Epidermal melanocyte (primary cell): ENCODE data around the gene PLCXD3.

Source experiments
- DNase-seq: peaks from one replicate; pipeline ENCODE4 v3.0.0; 2011; ENCODE audit warnings: low spot score; ENCODE audit not compliant: insufficient read length

The PLCXD3 gene

DNA sequence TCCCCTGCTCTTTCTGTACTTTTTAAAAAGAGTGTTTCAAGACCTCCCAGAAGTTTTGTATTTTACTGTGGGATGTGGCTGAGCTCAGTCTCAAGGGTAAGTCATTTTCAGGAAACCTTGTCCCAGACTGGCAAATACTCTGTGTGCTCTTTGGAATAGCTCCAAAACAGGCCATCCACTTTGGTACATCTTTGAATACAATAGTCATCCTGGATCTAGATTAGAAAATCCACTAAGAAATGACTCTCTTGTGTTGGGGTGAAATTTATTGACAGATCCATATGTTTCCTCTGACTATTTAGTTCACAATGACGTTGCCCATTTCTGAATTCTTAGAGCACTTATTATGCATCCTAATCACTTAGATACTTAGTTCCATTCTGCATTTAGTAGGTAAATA, 95.2 kb downstream of the PLCXD3 start:
- DNase-seq, result no peak

DNA sequence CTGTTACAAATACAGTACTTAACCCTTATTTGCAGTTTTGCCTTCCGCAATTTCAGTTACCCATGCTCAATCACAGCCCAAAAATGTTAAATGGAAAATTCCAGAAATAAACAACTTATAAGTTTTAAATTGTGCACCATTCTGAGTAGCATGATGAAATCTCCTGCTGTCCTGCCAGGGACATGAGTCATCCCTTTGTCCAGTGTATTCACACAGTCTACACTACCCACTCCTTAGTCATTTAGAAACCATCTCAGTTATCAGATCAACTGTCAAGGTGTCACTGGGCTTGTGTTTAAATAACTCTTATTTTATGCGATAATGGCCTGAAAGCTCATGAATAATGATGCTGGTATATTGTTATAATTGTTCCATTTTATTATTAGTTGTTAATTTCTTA, 95.8 kb downstream of the PLCXD3 start:
- DNase-seq, result no peak

DNA sequence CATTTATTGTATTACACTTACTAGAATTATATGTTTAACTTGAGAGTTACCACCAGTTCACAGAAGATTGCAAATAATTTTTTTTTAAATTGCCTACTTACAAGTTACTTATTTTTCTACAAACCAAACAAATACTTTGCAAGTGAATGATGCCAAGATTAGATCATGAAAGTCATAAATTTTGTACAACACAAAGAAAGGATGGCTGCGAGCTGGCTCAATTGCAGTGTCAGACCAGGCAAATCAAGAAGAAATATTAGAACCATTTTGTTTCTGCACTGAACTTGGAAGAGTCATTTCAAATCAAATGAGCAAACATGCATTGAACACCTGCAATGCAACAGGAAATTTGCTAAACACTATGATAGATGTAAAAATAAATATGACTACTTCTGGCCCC, 97.3 kb downstream of the PLCXD3 start:
- no peak for DNase-seq

DNA sequence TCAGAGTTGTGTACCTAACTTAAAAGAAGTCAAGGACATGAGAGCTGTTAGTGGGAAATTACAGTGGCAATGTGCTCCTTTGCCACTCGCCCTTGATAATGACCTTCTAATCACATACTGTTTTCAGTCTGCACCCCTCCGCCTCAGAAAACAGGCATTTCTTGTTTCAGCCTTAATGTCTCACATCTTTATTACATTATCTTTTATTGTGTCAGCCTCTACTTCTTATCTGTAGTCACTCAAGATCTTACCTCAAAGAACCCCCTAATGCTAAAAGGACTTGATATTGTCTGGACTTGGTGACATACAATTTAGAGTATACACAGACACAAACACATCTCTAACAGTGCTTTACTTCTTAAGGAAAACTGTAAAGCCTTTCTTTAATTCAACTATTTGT, 97.9 kb downstream of the PLCXD3 start:
- DNase-seq, result no peak

DNA sequence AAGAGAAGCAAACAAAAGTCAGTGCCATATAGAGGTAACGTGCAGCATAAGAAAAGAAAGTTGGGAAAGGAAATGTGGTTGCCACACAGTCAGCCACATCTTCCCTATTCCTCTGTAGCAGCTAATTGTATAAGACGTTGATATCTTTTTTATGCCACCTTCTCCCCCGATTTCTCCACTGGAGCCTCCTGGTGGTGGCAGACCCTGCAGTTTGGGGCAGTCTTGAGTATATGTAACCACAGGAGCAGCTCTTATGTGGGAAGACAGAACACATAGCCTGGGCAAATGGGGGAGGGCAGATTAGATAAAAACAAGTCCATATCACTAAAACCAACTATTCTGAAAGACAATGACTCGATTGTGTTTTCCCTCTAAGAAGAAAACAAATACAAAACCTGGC, 99.7 kb downstream of the PLCXD3 start:
- no peak for DNase-seq

DNA sequence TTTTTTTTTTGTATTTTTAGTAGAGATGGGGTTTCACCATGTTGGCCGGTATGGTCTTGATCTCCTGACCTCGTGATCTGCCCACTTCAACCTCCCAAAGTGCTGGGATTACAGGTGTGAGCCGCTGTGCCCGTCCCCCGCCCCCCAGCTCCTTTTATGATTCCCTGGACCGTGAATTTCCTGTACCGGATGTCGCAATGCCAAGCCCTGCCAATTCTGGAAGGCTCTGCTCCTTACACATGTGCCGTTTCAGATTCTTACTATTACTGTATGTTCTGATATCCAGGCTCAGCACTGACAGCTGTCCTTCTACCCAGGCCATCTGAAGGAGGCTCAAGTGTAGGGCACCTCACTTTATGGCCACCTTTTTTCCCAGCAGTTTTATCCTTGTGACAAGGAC, 100.1 kb downstream of the PLCXD3 start:
- no peak for DNase-seq

DNA sequence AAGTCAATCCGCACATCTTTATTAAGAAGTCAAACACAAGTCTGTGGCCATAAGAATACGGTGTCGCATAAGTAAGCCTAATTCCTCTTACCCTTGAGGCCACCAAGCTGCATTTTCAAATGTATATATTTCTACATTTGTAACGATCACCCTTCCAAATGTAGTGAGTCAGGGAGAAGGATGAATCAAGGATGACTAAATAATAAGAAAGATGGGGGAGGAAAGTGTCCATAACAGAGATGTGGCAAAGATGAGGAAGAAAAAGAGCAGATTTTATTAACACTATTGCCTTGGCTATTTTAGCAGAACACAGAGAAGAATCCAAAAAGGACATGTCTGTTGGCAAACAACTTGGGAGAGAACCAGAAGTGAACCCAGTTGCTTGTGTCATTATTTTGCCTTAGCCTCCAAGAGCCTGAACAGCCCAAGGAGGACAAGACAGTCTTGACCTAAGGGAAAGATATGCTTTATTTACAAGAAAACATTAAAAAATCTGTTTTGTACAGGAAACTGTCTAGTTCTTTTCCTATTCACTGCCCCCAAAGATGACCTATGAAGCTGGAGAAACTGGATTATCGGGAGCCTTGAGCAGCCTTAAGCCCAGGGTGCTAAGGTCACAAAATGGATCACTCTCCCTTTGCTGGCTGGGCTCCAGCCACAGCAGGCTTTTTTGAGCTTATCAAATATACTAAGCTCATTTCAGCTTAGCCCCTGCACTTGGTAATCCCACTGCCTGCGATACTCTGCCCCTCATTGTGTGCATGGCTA, 101.5 kb downstream of the PLCXD3 start:
- DNase-seq, result no peak

DNA sequence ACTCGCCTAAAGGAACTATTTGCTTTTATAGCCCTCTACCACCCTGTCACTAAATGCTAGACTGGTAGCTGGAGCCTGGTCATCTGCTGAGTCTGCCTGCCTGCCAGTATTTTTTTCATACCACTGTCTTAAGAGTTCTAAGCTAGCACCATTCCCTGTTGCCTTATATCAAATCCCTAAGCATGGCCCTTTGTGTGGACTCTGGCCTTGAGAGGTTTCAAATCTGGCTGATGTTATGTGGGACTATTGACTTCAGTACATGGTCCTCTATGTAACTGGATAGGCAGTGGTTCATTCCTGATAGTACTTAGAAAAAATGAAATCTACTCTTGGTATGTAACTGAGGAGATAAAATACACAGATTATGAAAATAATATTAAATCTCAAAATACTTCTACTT, 103.5 kb downstream of the PLCXD3 start:
- DNase-seq, result no peak

DNA sequence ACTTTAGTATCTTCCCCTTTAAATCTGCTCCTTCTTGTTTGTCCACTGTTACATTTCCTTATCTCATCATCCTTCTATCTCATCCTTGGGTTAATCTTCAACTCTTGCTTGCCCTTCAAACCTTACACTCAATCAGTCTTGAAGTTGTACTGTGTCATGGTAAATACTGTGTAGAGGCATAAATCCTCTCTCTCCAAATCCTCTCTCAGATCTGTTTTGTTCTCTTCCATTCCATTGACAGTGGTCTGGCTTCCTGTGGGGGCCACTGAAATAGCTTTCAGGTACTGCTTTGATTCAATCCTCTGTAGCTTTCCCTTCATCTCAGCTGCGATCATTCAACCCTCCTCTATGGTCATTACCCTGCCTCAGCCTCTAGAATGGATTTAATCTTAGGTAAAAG, 104.0 kb downstream of the PLCXD3 start:
- no peak for DNase-seq

DNA sequence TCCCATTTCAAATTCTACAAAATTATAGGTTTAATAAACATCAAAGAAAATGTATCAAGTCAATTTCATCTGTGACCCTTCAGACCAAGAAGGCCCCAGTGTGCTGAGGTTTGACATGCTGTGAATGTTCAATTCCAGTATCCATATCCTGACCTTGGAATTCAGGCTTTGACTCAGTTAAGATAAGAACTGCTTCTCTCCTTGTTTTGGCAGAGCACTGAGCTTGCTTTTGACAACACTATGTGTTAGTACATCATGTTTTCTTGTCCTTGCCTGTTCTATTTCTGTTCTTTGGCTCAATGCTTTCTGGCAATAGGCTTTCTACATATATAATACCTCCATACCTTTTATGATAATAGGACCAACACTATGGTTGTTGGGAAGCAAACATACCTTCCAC, 105.6 kb downstream of the PLCXD3 start:
- DNase-seq, result no peak

DNA sequence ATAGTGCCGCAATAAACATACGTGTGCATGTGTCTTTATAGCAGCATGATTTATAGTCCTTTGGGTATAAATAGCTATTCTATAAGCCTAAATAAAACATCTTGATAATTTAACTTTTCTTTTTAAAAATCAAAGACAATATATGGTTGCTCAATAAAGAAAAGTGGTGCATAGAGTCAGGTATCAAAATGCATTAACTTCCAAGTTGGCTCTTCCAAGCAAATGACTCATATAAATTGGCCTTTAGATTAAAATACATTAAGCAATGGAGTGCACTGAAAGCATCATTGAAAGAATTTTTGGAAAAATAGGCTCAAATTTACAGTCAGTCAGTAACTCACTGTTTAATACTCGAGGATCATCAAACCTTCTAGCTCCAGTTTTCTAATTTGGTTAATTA, 106.6 kb downstream of the PLCXD3 start:
- no peak for DNase-seq

DNA sequence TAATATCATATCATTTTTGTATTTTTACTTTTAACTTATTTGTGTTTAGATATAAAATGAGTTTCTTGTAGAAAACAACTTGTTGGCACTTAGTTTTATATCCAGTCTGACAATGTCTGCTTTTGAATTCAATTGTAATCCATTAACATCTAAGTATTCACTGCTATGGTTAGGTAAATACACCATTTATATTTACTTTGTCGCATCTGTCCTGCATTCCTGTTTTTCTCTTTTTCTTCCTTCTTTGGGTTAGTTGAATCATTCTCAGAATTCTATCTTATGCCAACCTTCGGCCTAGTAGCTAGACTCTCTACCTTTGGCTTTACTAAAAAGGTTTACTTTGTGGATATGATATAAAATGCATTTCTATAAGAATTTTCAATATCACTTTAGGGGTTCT, 107.6 kb downstream of the PLCXD3 start:
- DNase-seq, result no peak

DNA sequence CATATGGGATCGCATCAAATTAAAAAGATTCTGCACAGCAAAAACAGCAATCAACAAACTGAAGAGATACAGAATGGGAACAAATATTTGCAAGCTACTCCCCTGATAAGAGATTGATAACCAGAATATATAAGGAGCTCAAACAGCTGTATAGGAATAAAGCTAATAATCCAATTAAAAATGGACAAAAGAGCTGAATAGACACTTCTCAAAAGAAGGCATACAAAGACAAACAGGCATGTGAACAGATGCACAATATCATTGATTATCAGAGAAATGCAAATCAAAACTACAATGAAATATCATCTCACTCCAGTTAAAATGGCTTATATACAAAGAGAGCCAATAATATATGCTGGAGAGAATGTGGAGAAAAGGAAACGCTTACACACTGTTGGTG, 110.6 kb downstream of the PLCXD3 start:
- no peak for DNase-seq

DNA sequence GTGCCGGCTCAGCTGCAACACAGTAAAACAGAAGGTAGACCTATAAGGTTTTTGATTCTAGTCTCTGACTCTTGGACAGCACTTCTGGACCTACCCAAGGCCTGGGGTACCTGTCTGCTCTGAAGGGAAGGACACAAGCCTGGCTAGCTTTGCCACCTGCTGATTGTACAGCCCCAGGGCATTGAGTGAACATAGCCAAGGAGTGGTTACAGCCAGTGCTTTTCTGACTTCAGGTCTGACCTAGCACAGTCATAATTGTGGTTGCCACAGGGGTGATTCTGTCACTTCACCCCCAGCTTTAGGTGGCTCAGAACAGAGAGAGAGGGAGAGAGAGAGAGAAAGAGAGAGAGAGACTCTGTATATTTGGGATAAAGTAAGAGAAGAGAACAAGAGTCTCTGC, 118.4 kb downstream of the PLCXD3 start:
- DNase-seq, result no peak

DNA sequence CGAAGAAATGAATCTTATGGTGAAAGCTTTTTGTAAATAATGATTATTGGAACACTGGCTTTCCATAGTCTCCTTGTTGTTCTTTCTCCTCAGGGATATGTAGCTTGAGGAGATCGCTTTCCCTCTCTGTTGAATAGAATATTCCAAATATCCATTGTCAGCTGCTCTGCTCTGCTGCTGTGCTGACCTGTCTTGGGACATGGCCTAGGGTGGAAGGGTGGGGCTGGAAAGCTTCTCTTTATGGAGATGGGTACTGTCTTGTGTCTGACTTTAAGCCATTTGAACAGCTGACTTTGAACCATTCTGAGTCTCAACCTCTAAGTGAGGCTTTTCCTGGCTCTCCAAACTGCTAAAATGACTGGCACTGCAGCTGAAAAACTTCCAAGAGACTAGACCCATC, 135.8 kb downstream of the PLCXD3 start:
- DNase-seq, result no peak

DNA sequence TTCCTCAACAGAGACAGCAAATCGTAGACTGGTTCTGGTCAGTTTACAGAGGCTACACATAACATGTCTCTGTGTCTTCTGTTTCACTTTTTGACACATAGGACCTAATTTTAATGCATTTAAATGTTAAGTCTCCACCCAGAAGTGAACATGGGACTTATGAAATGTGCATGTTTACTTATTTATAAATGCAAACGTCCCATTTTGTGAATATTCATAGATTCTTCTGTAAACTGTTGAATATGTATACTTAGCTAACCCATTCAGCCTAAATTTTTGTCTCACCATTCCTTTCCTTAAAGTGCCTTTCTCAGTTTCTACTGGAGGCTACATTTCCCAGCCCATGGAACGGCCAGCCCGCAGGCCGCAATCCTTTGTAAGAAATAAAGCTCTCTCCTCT, 137.2 kb downstream of the PLCXD3 start:
- DNase-seq, result no peak

DNA sequence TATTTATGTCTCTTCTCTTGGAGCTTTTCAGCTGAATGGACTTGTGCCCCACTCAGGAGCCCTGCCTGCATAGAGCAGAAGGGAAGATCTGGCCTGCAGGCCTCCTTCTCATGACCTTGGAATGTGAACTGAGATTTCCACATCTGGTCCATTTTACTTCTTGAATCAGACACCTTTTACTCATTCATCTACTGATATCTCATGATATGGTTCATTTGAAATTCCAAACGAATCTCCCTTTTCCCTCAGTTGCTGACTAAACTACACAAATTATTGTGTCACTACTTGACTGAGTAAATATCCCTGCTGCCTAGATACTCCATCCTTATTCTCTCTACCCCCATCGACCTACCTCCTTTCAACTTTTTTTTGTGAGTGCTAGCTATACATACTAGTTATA, 138.7 kb downstream of the PLCXD3 start:
- no peak for DNase-seq

DNA sequence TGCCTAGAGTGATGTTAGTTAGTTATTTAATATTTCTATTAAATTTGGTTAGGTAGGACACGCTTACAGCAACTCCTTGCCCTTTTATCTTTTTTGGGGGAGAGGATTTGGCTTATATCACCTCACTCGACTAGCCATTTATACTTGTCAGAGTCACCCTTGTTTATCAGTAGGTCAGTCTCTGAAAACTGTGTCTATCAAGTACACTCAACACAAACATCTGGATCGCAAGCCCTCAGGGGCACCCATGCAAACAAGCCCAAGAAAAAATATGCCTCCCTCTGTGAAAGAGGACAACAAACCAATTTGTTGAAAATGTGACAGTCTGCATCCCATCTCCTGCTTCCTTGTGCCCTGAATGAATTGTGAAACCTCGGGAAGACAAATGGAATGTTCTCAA, 139.9 kb downstream of the PLCXD3 start:
- DNase-seq, result no peak

DNA sequence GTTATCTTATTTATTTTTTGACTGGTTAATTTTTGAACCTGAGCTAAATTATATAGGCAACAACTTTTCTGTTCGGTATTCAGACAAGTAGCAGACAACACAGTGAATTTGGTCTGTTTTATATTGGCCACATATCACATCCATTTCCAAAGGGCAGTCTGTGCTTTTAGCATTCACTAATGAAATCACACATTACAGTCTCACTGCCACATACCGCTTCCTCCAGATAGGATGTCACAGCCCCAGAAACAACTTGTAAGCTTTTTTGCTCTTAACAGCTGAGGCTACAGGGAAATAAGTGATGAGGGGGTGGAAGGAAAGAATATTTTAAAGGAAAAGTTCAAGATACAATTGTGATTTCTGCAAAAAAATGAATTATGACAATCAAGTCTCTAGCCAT, 140.6 kb downstream of the PLCXD3 start:
- no peak for DNase-seq

DNA sequence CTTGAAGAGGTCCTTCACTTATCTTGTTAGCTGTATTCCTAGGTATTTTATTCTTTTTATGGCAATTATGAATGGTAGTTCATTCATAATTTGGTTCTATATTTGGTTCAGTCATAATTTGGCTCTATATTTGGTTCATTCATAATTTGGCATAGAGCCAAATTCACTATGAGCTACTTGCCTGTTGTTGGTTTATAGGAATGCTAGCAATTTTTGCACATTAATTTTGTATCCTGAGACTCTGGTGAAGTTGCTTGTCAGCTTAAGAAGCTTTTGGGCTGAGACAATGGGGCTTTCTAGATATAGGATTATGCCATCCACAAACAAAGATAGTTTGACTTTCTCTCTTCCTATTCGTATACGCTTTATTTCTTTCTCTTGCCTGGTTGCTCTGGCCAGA, 142.2 kb downstream of the PLCXD3 start:
- no peak for DNase-seq

DNA sequence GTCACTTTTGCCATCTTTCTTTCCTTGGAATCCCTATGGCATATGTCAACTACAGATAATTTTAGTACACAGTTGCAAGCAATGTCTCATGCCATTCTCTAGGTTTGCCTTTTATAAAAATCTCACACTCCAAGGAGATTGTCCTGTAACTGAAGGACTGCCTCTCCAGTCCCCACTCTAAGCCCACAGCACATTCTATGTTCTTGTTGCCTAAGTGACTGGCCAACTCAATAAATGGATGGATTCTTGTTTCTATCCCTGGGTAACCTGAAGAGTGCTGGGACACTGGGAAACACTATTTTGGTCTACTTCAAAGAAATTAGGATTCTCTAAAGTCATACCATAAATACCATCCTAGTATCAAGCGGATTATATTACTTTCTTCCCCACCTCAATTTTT, 145.0 kb downstream of the PLCXD3 start:
- DNase-seq, result no peak

DNA sequence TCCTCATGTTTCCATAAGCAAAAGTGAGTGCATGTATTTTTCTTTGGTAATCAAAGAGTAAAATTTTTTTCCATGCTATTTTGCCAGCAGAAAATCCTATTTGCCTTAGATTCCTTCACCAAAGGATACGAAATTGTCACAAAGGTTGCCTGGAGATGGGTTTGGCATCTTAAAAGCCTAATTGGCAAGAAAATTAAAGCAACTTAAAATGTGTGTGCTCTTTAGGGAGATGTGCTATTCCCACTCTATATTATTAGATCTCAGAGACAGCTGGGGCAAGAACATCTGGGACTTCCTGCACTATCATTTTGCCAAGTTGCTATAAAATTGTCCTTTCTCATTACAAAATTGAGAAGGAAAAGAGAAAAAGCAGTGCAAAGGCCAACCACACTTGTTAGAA, 146.1 kb downstream of the PLCXD3 start:
- no peak for DNase-seq

DNA sequence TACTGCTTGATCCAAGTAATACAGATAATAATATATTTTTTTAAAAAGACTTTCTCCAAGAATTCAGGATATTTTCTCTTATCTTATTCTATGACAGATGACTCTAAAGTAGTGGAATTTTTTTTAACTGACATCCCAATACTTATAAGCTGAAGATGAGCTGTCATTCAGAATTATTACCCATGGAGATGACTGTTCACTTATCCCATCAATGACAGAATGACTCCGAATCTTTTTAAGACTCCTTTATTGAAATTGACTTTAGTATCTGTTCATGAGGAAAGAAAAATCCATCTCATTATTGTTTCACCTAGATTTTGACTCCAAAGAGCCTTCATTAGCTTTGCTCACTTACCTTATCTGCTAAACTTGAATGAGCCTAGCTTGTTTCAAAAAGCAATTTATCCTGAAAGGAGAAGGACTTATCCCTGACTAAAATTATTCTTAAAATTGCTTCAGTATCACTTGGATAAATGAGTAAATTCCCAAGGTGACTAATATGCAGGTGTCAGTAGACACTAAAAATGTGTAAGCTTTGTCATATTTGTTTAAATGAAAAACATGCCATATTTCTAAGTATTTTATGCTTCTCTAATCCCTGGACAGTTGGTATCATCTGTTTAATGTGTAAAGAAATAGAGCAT, 146.9 kb downstream of the PLCXD3 start:
- DNase-seq, result no peak
